Activated CD4-positive, alpha-beta T cell treated with anti-CD3 and anti-CD28 coated beads, Interleukin-2, amount 50 U/mL, for 1 hour (primary cell): ENCODE data around the gene FOXA2.

Experiments used
- DNase-seq: peaks from one replicate; pipeline ENCODE4 v3.0.0-alpha.2; 2020

Gene FOXA2

GRCh38 chr20:22536141-22536828 lies 48.1 kb downstream of the FOXA2 start:
- DNase-seq, result no peak

- no peak for DNase-seq
These were observed 48.9 kb downstream of the FOXA2 start for GRCh38 chr20:22535483-22535882.

DNA sequence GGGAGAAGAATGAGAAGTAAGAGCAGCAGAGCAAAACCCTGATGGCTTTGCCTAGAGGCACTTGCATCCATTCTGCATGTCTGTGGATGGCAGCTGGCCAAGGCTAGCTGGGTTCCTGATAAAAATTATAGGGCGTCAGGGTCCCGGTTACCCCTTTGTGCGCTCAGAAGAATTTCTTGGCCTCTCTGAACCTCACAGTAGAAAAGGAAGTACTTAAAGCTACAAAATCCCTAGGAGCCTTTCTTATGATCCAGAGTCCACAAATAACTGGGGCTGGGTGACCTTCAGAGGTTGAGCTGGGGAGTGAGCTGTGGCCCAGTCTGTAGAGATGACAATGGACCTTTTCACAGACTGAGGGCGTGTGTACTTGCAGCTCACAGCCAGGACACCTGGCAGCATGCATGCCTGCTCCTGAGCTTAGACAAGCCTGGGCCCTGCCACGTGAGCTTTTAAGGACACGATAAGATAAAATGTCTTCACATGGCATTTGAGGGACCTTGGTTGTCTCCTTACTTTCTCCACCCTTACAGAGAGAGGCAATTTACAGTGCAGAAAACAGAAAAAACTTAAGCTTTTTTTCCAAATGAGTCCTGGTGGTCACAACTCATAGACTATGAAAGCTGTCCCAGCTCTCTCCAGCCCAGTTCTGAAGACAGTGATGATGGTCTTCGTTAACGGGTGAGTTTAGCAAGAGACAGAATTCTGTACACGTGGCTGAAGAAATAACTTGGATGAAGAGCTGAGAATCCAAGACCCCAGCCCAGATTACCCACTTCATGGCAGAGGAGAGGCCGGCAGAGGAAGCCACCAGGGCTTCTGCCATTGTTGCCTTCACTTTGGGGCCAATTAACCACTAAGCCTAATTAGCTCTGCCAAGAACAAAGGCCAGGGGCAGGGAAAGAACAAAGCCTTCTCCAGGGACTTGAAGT lies 50.3 kb downstream of the FOXA2 start:
- DNase-seq, result no peak

- DNase-seq, result no peak
These were observed 51.8 kb downstream of the FOXA2 start for GRCh38 chr20:22532598-22532997.

GRCh38 chr20:22531756-22532155 lies 52.6 kb downstream of the FOXA2 start:
- DNase-seq, result no peak

- DNase-seq, result no peak
These were observed 53.2 kb downstream of the FOXA2 start for GRCh38 chr20:22531056-22531615.
